A549 (cell line): Measurements from ENCODE around the gene GRIP1. TPM values are rescaled to one million over a fixed set of nuclear protein-coding genes. Genes with fewer than 3 reads are reported as not detected.

Experiments used
- ATAC-seq, 2 experiments: fragments of 200-7000 bp in 1 of 2; fragments of >200 bp in 1 of 2; cut with Nextera tagmentation in 1 of 2; cut with Tn5 transposase in 1 of 2; 3 replicates each; pipeline versions ENCODE4 v1.8.0 to v1.9.1; 2018 to 2020; ENCODE audit warnings: mild to moderate bottlenecking in 1 of 2, moderate library complexity in 1 of 2
- CTCF ChIA-PET: fragments of 300-600 bp; sonication (Branson Sonifier 250); formaldehyde crosslinking; extraction: SDS; loops from one replicate; lab custom pipeline; 2021; ENCODE audit warnings: antibody characterized with exemption, inconsistent platforms; lab: Yijun Ruan, JAX
- POLR2A ChIA-PET: fragments of 350-600 bp; formaldehyde crosslinking; extraction: SDS; loops from one replicate; lab custom pipeline; 2021; ENCODE audit warnings: antibody characterized with exemption, inconsistent platforms; lab: Yijun Ruan, JAX
- DNase-seq, 2 experiments: peaks; one replicate each; pipeline versions ENCODE4 v3.0.0 to v3.0.0-alpha.2; 2011 to 2016; ENCODE audit warnings: low read depth in 1 of 2, low spot score in 1 of 2
- FAIRE-seq: peaks from 2 replicates; lab custom pipeline; 2011; peaks lifted over from hg19 to GRCh38; lab: Jason Lieb, UNC
- H3K27ac ChIP-seq, 2 experiments: fragments of >200 bp; sonication (Bioruptor Twin); formaldehyde crosslinking; 3 replicates each; pipeline ENCODE4 v1.5.1; 2016 to 2017
- H3K4me1 ChIP-seq: fragments of >200 bp; sonication (Bioruptor Twin); formaldehyde crosslinking; 3 replicates; pipeline ENCODE4 v1.6.1; 2016
- H3K4me2 ChIP-seq: fragments of >200 bp; sonication (Bioruptor Twin); formaldehyde crosslinking; 3 replicates; pipeline ENCODE4 v1.6.1; 2016
- H3K4me3 ChIP-seq: fragments of >200 bp; sonication (Bioruptor Twin); formaldehyde crosslinking; 3 replicates; pipeline ENCODE4 v1.5.1; 2016
- H3K9me3 ChIP-seq: fragments of >200 bp; sonication (Bioruptor Twin); formaldehyde crosslinking; 3 replicates; pipeline ENCODE4 v1.6.1; 2016
- FOSL2 ChIP-seq, 2 experiments: fragments of 450-650 bp in 1 of 2; fragments of >200 bp in 1 of 2; sonication (Bioruptor Twin) in 1 of 2; formaldehyde crosslinking; IDR thresholded peaks; 2 replicates each; pipeline versions ENCODE4 v1.5.0 to v1.6.1; 2016 to 2020; ENCODE audit warnings: mild to moderate bottlenecking in 1 of 2, moderate library complexity in 1 of 2
- HDAC2 ChIP-seq: fragments of 200-600 bp; sonication (generic); IDR thresholded peaks from 2 replicates; pipeline ENCODE4 v1.6.1; 2016
- JUN ChIP-seq, 2 experiments: fragments of >200 bp; sonication (Bioruptor Twin); formaldehyde crosslinking; IDR thresholded peaks; 2 replicates in 1 of 2; 3 replicates in 1 of 2; pipeline ENCODE4 v1.6.1; 2016 to 2017
- KDM1A ChIP-seq: fragments of 200-600 bp; sonication (generic); IDR thresholded peaks from 2 replicates; pipeline ENCODE4 v1.6.1; 2016; ENCODE audit warnings: low read depth, mild to moderate bottlenecking
- KDM5A ChIP-seq: fragments of 200-600 bp; sonication (generic); IDR thresholded peaks from 2 replicates; pipeline ENCODE4 v1.6.1; 2016; ENCODE audit warnings: antibody characterized with exemption, mild to moderate bottlenecking
- MAZ ChIP-seq: fragments of 150-350 bp; IDR thresholded peaks from 2 replicates; pipeline ENCODE4 v1.6.1; 2014; ENCODE audit warnings: antibody characterized with exemption, low read depth, low read length, borderline replicate concordance
- MYC ChIP-seq: IDR thresholded peaks from 2 replicates; pipeline ENCODE4 v1.6.1; 2012; ENCODE audit warnings: mild to moderate bottlenecking, inconsistent platforms, low read length, improper control_type of control experiment, borderline replicate concordance
- NFE2L2 ChIP-seq: fragments of 150-350 bp; conservative IDR thresholded peaks from 2 replicates; pipeline ENCODE4 v1.6.1; 2014; ENCODE audit warnings: low read length
- POLR2AphosphoS2 ChIP-seq: conservative IDR thresholded peaks from 2 replicates; pipeline ENCODE4 v1.6.1; 2012; ENCODE audit warnings: low read length, improper control_type of control experiment, inconsistent platforms
- RAD21 ChIP-seq, 2 experiments: fragments of >200 bp in 1 of 2; sonication (Bioruptor Twin) in 1 of 2; formaldehyde crosslinking in 1 of 2; IDR thresholded peaks in 1 of 2; conservative IDR thresholded peaks in 1 of 2; 2 replicates in 1 of 2; 3 replicates in 1 of 2; pipeline ENCODE4 v1.6.1; 2012 to 2018; ENCODE audit warnings: inconsistent platforms in 1 of 2
- RARB ChIP-seq: fragments of 250-450 bp; sonication (Bioruptor Pico); IDR thresholded peaks from 2 replicates; pipeline ENCODE4 v1.8.0; 2021; ENCODE audit warnings: mild to moderate bottlenecking, moderate library complexity
- RCOR1 ChIP-seq: fragments of 150-350 bp; IDR thresholded peaks from 2 replicates; pipeline ENCODE4 v1.6.1; 2014; ENCODE audit warnings: antibody characterized with exemption, low read length, low read depth
- SREBF2 ChIP-seq: fragments of 450-650 bp; IDR thresholded peaks from 2 replicates; pipeline ENCODE4 v1.6.1; 2014; ENCODE audit warnings: mild to moderate bottlenecking, moderate library complexity
- TFCP2L1 ChIP-seq: fragments of 250-450 bp; sonication (Bioruptor Pico); IDR thresholded peaks from 2 replicates; pipeline ENCODE4 v1.5.0; 2021; ENCODE audit warnings: mild to moderate bottlenecking
- TP53 ChIP-seq: fragments of 250-450 bp; sonication (Bioruptor Pico); IDR thresholded peaks from 2 replicates; pipeline ENCODE4 v1.5.0; 2021; ENCODE audit warnings: mild to moderate bottlenecking, moderate library complexity
- ZFP36 ChIP-seq: fragments of 450-650 bp; IDR thresholded peaks from 2 replicates; pipeline ENCODE4 v1.6.1; 2014; ENCODE audit warnings: borderline replicate concordance; ENCODE audit not compliant: partially characterized antibody
- ZSCAN20 ChIP-seq: fragments of 250-450 bp; sonication (Bioruptor Pico); IDR thresholded peaks from 2 replicates; pipeline ENCODE4 v1.8.0; 2022; ENCODE audit warnings: mild to moderate bottlenecking, moderate library complexity
- WGBS: methylation state at CpG from one replicate; pipeline ENCODE4 v1.1.6; 2017; ENCODE audit errors: missing lambda C conversion rate; 5-methylcytosine and 5-hydroxymethylcytosine counted together
- polyA plus RNA-seq, 4 experiments: library from polyadenylated mRNA; depleted of rRNA in 3 of 4; stranded (reverse); fragments of >200 nt; fragmentation: RNase III in 1 of 4; extraction: RNeasy Plus Mini Kit Qiagen cat#74134 plus additional on column Dnase treatment in 1 of 4; gene quantifications; 2 replicates in 3 of 4; 3 replicates in 1 of 4; pipeline ENCODE4 v1.2.3, GENCODE V29; 2011 to 2017
- TF ChIP-seq, protein P1 (sequence below): fragments of 250-450 bp; sonication (Bioruptor Pico); IDR thresholded peaks from 2 replicates; pipeline ENCODE4 v1.5.0; 2020; ENCODE audit warnings: low read depth, mild to moderate bottlenecking, moderate library complexity
- TF ChIP-seq, protein P2 (sequence below): IDR thresholded peaks from 2 replicates; pipeline ENCODE4 v1.6.1; 2012
- TF ChIP-seq, protein P3 (sequence below): fragments of 450-650 bp; IDR thresholded peaks from 2 replicates; pipeline ENCODE4 v1.6.1; 2014; ENCODE audit warnings: antibody characterized with exemption
- TF ChIP-seq, protein P4 (sequence below): fragments of >200 bp; sonication (Bioruptor Twin); formaldehyde crosslinking; IDR thresholded peaks from 3 replicates; pipeline ENCODE4 v1.6.1; 2016
- TF ChIP-seq, protein P5 (sequence below): fragments of >200 bp; sonication (Bioruptor Twin); formaldehyde crosslinking; IDR thresholded peaks from 2 replicates; pipeline ENCODE4 v1.6.1; 2016

Gene GRIP1
- polyA plus RNA-seq, 2 of the 4 experiments (the other 2 are of a cell fraction) = 4.6 to 5.8 TPM

DNA sequence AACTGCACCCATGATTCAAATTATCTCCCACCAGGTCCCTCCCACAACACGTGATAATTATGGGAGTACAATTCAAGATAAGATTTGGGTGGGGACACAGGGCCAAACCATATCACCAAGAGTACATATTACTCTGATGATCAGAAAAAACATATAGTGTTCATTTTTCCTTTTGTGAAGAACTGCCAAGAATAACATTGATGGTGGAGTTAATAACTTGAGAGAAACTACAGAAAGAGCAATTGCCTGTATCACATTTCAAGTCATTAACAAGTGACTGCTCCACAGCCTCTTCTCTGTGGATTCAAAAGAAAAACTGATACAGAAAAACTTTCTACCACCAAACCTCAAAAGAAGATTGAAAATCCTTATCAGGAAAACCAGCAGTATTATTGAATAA lies 34.7 kb downstream of the GRIP1 start:
- DNase-seq = no peak
- no peaks in the 10 kb centered on the region for H3K4me1 ChIP-seq
- H3K27ac ChIP-seq = no peak overlapping the region
- no peak for FAIRE-seq
- no peak overlapping the region for H3K4me3 ChIP-seq
- ChIA-PET CTCF (interaction anchor here (1.0 kb wide), 1 partner anchor 14 kb away, joined by 3 read pairs; no protein-coding TSS in a partner anchor), POLR2A (no interaction called here)
- no peak overlapping the region for H3K4me2 ChIP-seq
- no peak for TF ChIP-seq FOSL2 (IDR thresholded peaks at IDR 0.05)
- no peak for TF ChIP-seq FOSL2 (CRISPR knock-in tag; IDR thresholded peaks at IDR 0.05)
- TF ChIP-seq SREBF2 = no peak
- no peak for TF ChIP-seq TP53 (CRISPR knock-in tag)
- no peak for TF ChIP-seq RAD21 (conservative IDR thresholded peaks at IDR 0.05 in 1 of 2, IDR thresholded peaks at IDR 0.05 in 1 of 2)
- TF ChIP-seq, protein P1, sequence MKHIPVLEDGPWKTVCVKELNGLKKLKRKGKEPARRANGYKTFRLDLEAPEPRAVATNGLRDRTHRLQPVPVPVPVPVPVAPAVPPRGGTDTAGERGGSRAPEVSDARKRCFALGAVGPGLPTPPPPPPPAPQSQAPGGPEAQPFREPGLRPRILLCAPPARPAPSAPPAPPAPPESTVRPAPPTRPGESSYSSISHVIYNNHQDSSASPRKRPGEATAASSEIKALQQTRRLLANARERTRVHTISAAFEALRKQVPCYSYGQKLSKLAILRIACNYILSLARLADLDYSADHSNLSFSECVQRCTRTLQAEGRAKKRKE = no peak
- TF ChIP-seq KDM5A = no peak
- TF ChIP-seq ZSCAN20 (CRISPR knock-in tag) = no peak
- no peak for TF ChIP-seq NFE2L2
- no peak for TF ChIP-seq KDM1A
- TF ChIP-seq, protein P2, sequence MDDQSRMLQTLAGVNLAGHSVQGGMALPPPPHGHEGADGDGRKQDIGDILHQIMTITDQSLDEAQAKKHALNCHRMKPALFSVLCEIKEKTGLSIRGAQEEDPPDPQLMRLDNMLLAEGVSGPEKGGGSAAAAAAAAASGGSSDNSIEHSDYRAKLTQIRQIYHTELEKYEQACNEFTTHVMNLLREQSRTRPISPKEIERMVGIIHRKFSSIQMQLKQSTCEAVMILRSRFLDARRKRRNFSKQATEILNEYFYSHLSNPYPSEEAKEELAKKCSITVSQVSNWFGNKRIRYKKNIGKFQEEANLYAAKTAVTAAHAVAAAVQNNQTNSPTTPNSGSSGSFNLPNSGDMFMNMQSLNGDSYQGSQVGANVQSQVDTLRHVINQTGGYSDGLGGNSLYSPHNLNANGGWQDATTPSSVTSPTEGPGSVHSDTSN = no peak
- TF ChIP-seq JUN (IDR thresholded peaks at IDR 0.05) = no peak
- no peak for TF ChIP-seq RARB (CRISPR knock-in tag)
- no peak for TF ChIP-seq MYC
- no peak for TF ChIP-seq RCOR1
- TF ChIP-seq ZFP36 = no peak
- TF ChIP-seq, protein P3, sequence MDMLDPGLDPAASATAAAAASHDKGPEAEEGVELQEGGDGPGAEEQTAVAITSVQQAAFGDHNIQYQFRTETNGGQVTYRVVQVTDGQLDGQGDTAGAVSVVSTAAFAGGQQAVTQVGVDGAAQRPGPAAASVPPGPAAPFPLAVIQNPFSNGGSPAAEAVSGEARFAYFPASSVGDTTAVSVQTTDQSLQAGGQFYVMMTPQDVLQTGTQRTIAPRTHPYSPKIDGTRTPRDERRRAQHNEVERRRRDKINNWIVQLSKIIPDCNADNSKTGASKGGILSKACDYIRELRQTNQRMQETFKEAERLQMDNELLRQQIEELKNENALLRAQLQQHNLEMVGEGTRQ = no peak
- no peak for TF ChIP-seq HDAC2
- TF ChIP-seq TFCP2L1 (CRISPR knock-in tag) = no peak
- no peak for TF ChIP-seq MAZ
- TF ChIP-seq, protein P4, sequence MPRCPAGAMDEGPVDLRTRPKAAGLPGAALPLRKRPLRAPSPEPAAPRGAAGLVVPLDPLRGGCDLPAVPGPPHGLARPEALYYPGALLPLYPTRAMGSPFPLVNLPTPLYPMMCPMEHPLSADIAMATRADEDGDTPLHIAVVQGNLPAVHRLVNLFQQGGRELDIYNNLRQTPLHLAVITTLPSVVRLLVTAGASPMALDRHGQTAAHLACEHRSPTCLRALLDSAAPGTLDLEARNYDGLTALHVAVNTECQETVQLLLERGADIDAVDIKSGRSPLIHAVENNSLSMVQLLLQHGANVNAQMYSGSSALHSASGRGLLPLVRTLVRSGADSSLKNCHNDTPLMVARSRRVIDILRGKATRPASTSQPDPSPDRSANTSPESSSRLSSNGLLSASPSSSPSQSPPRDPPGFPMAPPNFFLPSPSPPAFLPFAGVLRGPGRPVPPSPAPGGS = no peak
- WGBS = 24% methylated on average over 1 of the region's 1 CpG
- ATAC-seq = no peak
- no peaks in the 10 kb centered on the region for H3K9me3 ChIP-seq

DNA sequence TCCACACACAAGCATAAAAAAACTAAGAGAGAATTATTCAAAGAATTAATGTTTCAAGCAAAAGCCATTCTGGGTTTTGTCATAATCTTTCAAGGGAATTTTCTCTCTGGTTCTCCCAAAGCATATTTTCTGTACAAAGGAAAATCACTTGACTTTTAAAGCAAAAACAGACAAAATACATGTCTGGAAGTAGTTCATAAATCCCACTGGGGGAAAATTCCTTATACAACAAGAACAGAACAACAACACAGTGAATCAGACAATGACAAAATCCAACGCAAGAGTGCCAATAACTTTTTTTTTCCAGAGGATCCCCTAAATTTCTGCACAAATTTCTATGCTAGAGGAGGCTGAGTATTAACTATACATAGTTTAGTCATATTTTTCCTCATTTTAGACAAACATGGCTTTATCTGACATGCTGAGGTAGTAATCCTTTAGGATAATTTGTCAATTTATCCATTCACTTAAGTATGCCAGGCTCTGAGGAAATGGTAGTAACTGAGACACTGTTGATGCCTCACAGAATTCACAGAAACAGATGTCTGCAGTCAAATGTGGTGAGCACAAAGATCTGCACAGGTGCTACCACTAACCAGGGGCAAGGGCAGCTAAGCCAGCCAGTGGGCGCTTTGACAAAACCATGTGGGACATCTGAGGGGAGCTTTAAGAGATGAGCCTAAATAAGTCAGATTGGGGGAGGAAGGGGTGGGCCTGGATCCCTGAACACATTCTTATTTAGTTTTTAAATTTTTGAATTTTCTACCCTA lies 38.0 kb downstream of the GRIP1 start:
- no peaks in the 10 kb centered on the region for H3K4me1 ChIP-seq
- no peak for DNase-seq
- ChIA-PET POLR2A (no interaction called here), CTCF (no interaction called here)
- 58% methylated on average over 2 of the region's 2 CpGs for WGBS
- no peaks in the 10 kb centered on the region for H3K9me3 ChIP-seq
- TF ChIP-seq, protein P5, sequence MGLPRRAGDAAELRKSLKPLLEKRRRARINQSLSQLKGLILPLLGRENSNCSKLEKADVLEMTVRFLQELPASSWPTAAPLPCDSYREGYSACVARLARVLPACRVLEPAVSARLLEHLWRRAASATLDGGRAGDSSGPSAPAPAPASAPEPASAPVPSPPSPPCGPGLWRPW = no peak
- TF ChIP-seq POLR2AphosphoS2 = no peak
- H3K4me2 ChIP-seq = no peak overlapping the region
- no peak for FAIRE-seq
- H3K27ac ChIP-seq = no peak overlapping the region
- no peak overlapping the region for H3K4me3 ChIP-seq
- ATAC-seq = no peak
